Loucy (cell line): Measurements from ENCODE around the gene FOXN4.

Experiments used
- EZH2phosphoT487 ChIP-seq: fragments of 200-600 bp; IDR thresholded peaks from 2 replicates; pipeline ENCODE4 v1.6.1; 2018; ENCODE audit warnings: antibody characterized with exemption, mild to moderate bottlenecking, moderate library complexity, borderline replicate concordance
- TF ChIP-seq, protein P1 (sequence below): fragments of 200-600 bp; sonication (generic); conservative IDR thresholded peaks from 2 replicates; pipeline ENCODE4 v1.5.1; 2014; ENCODE audit warnings: mild to moderate bottlenecking, antibody characterized with exemption, low read length

DNA sequence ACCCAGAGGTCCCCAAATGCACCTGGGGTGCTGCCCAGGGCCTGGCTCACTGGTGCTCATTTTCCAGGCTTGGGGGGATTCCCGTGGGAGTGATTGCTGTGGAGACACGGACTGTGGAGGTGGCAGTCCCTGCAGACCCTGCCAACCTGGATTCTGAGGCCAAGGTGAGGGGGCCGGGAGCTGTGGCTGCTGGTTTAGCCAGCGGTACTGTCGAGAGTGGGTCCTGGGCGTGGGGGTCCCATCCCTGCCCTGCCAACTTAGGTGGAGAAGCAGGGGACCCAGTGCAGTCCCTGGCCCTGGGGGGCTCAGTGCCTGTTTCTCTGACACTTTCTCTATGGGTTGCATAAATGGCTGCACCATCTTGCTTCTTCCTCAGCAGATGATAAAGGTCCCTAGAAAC is 50.9 kb downstream of the FOXN4 start:
- TF ChIP-seq, protein P1, sequence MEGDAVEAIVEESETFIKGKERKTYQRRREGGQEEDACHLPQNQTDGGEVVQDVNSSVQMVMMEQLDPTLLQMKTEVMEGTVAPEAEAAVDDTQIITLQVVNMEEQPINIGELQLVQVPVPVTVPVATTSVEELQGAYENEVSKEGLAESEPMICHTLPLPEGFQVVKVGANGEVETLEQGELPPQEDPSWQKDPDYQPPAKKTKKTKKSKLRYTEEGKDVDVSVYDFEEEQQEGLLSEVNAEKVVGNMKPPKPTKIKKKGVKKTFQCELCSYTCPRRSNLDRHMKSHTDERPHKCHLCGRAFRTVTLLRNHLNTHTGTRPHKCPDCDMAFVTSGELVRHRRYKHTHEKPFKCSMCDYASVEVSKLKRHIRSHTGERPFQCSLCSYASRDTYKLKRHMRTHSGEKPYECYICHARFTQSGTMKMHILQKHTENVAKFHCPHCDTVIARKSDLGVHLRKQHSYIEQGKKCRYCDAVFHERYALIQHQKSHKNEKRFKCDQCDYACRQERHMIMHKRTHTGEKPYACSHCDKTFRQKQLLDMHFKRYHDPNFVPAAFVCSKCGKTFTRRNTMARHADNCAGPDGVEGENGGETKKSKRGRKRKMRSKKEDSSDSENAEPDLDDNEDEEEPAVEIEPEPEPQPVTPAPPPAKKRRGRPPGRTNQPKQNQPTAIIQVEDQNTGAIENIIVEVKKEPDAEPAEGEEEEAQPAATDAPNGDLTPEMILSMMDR: no peak
- TF ChIP-seq EZH2phosphoT487: no peak
